Panc1 (cell line): ENCODE results near the gene VSIG1. TPM values are rescaled to one million over a fixed set of nuclear protein-coding genes. Genes with fewer than 3 reads are reported as not detected.

Experiments
- ATAC-seq: fragments of 200-7000 bp; cut with Tn5 transposase; 2 replicates; pipeline ENCODE4 v1.9.1; 2020; ENCODE audit warnings: mild to moderate bottlenecking, moderate library complexity
- BruUV-seq: library from RNA; stranded (reverse); fragments of 400-500 nt; replicated peaks from 2 replicates; lab custom pipeline; 2021; lab: Mats Ljungman, UMichigan
- CTCF ChIA-PET: fragments of 300-600 bp; sonication (Branson Sonifier 250); formaldehyde crosslinking; loops from one replicate; lab custom pipeline; 2022; ENCODE audit warnings: antibody characterized with exemption; lab: Charles Lee
- POLR2A ChIA-PET: fragments of 300-600 bp; sonication (Branson Sonifier 250); formaldehyde crosslinking; loops from one replicate; lab custom pipeline; 2022; ENCODE audit warnings: antibody characterized with exemption; lab: Charles Lee
- DNase-seq: peaks from one replicate; pipeline ENCODE4 v3.0.0-alpha.2; 2010; ENCODE audit warnings: low read depth, low spot score
- H3K27ac ChIP-seq: 2 replicates; pipeline ENCODE4 v1.5.1; 2011; ENCODE audit warnings: mild to moderate bottlenecking, low read length, inconsistent platforms
- H3K27me3 ChIP-seq: fragments of 200-500 bp; sonication (Bioruptor generic); 2 replicates; pipeline ENCODE4 v1.6.0; 2014; ENCODE audit warnings: low read length, inconsistent platforms; ENCODE audit not compliant: control insufficient read depth, insufficient read depth
- H3K36me3 ChIP-seq: fragments of 200-500 bp; sonication (Bioruptor generic); 2 replicates; pipeline ENCODE4 v1.5.1; 2014; ENCODE audit warnings: inconsistent platforms, mild to moderate bottlenecking, low read length, moderate library complexity; ENCODE audit not compliant: control insufficient read depth, insufficient read depth
- H3K4me1 ChIP-seq: 2 replicates; pipeline ENCODE4 v1.5.1; 2011; ENCODE audit warnings: inconsistent platforms, mild to moderate bottlenecking, low read length, moderate library complexity; ENCODE audit not compliant: control insufficient read depth, insufficient read depth
- H3K4me3 ChIP-seq, 2 experiments: 2 replicates each; pipeline ENCODE4 v1.5.1; 2011 to 2012; ENCODE audit warnings: low read depth in 2 of 2, low read length in 2 of 2, mild to moderate bottlenecking in 2 of 2, inconsistent platforms in 1 of 2, moderate library complexity in 1 of 2
- H3K9me3 ChIP-seq: fragments of 200-500 bp; sonication (Bioruptor generic); 2 replicates; pipeline ENCODE4 v1.5.1; 2014; ENCODE audit warnings: low read depth, mild to moderate bottlenecking, inconsistent platforms, low read length, moderate library complexity; ENCODE audit not compliant: control insufficient read depth, insufficient read depth
- CTCF ChIP-seq: fragments of 450-650 bp; IDR thresholded peaks from 2 replicates; pipeline ENCODE4 v1.5.1; 2017; ENCODE audit warnings: mild to moderate bottlenecking
- POLR2AphosphoS5 ChIP-seq: IDR thresholded peaks from 2 replicates; pipeline ENCODE4 v1.6.1; 2012; ENCODE audit warnings: mild to moderate bottlenecking, low read depth, low read length, moderate library complexity
- SIN3A ChIP-seq: IDR thresholded peaks from 2 replicates; pipeline ENCODE4 v1.6.1; 2012; ENCODE audit warnings: low read depth, mild to moderate bottlenecking, low read length, moderate library complexity, borderline replicate concordance; ENCODE audit not compliant: insufficient read depth
- TCF7L2 ChIP-seq: IDR thresholded peaks from 2 replicates; pipeline ENCODE4 v1.6.1; 2011; ENCODE audit warnings: mild to moderate bottlenecking, low read depth, low read length, inconsistent platforms
- in situ Hi-C: cut with HindIII; loops from 2 replicates; pipeline ENCODE4 v1.10.0; 2016; ENCODE audit warnings: low sequenced_read_pairs, low pct_unique_long_range_greater_than_20kb
- intact Hi-C: fragments of 100-400 bp; cut with micrococcal nuclease; formaldehyde crosslinking; loops from one replicate; pipeline ENCODE4 v1.10.0; 2022; ENCODE audit not compliant: unreplicated experiment
- total RNA-seq: library from RNA; stranded (reverse); gene quantifications from one replicate; pipeline ENCODE4 v1.2.1, GENCODE V29; 2021; ENCODE audit not compliant: unreplicated experiment
- TF ChIP-seq, protein P1 (sequence below), 2 experiments: IDR thresholded peaks; 2 replicates each; pipeline ENCODE4 v1.6.1; 2011 to 2012; ENCODE audit warnings: low read depth in 2 of 2, control low read depth in 1 of 2, low read length in 1 of 2, mild to moderate bottlenecking in 1 of 2, moderate library complexity in 1 of 2; ENCODE audit not compliant: insufficient read depth in 1 of 2

The VSIG1 gene
- total RNA-seq, 1 experiment from 2014 or later, result not detected

GRCh38 chrX:108127152-108127551 lies 82.3 kb downstream of the VSIG1 start:
- no peak for ATAC-seq
- no peak overlapping the region for H3K27ac ChIP-seq
- no peaks in the 10 kb centered on the region for H3K27me3 ChIP-seq
- intact Hi-C loops (no loop called here), in situ Hi-C loops (no loop called here)
- DNase-seq, result no peak
- no peak overlapping the region for H3K4me3 ChIP-seq
- TF ChIP-seq TCF7L2 (no peak), CTCF (no peak), SIN3A (no peak), POLR2AphosphoS5 (no peak)
- TF ChIP-seq, protein P1, sequence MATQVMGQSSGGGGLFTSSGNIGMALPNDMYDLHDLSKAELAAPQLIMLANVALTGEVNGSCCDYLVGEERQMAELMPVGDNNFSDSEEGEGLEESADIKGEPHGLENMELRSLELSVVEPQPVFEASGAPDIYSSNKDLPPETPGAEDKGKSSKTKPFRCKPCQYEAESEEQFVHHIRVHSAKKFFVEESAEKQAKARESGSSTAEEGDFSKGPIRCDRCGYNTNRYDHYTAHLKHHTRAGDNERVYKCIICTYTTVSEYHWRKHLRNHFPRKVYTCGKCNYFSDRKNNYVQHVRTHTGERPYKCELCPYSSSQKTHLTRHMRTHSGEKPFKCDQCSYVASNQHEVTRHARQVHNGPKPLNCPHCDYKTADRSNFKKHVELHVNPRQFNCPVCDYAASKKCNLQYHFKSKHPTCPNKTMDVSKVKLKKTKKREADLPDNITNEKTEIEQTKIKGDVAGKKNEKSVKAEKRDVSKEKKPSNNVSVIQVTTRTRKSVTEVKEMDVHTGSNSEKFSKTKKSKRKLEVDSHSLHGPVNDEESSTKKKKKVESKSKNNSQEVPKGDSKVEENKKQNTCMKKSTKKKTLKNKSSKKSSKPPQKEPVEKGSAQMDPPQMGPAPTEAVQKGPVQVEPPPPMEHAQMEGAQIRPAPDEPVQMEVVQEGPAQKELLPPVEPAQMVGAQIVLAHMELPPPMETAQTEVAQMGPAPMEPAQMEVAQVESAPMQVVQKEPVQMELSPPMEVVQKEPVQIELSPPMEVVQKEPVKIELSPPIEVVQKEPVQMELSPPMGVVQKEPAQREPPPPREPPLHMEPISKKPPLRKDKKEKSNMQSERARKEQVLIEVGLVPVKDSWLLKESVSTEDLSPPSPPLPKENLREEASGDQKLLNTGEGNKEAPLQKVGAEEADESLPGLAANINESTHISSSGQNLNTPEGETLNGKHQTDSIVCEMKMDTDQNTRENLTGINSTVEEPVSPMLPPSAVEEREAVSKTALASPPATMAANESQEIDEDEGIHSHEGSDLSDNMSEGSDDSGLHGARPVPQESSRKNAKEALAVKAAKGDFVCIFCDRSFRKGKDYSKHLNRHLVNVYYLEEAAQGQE (IDR thresholded peaks at IDR 0.05; ENCODE audit: insufficient read depth in 1 of 2, low read depth in 2 of 2, low read length in 1 of 2), result no peak
- POLR2A ChIA-PET, result no interaction called here
- no peaks in the 10 kb centered on the region for H3K9me3 ChIP-seq
- H3K36me3 ChIP-seq, result no peaks in the 10 kb centered on the region
- no TSS peak for BruUV-seq
- CTCF ChIA-PET, result no interaction called here
- H3K4me1 ChIP-seq, result no peaks in the 10 kb centered on the region

Other genes starting within 250 kb of the VSIG1 start
- 24.7 TPM for gene MID2, start 219.2 kb upstream of the VSIG1 start, total RNA-seq
- not detected for gene TEX13B, start 62.7 kb upstream of the VSIG1 start, total RNA-seq
- gene PSMD10, start 46.5 kb downstream of the VSIG1 start, total RNA-seq, result 88.6 TPM
- 13.7 TPM for gene ATG4A, start 46.7 kb downstream of the VSIG1 start, total RNA-seq